Karpas-422 (cell line): ENCODE measurements around the gene IL20RB. TPM values are rescaled to one million over a fixed set of nuclear protein-coding genes. Genes with fewer than 3 reads are reported as not detected.

Experiments
- DNase-seq: peaks from one replicate; pipeline ENCODE4 v3.0.0-alpha.2; 2015
- H2AFZ ChIP-seq: fragments of 200-600 bp; sonication (generic); 2 replicates; pipeline ENCODE4 v1.6.1; 2014; ENCODE audit warnings: antibody characterized with exemption, low read length, mixed read lengths
- H3K27ac ChIP-seq: fragments of 200-600 bp; sonication (generic); 2 replicates; pipeline ENCODE4 v1.5.1; 2014; ENCODE audit warnings: mild to moderate bottlenecking, low read length, moderate library complexity
- H3K27me3 ChIP-seq: fragments of 200-600 bp; sonication (generic); 2 replicates; pipeline ENCODE4 v1.6.1; 2014; ENCODE audit warnings: low read length, mixed read lengths
- H3K36me3 ChIP-seq: fragments of 200-600 bp; sonication (generic); 2 replicates; pipeline ENCODE4 v1.6.1; 2014; ENCODE audit warnings: low read length, mixed read lengths; ENCODE audit not compliant: insufficient read depth
- H3K4me1 ChIP-seq: fragments of 200-600 bp; sonication (generic); 2 replicates; pipeline ENCODE4 v1.6.1; 2014; ENCODE audit warnings: mild to moderate bottlenecking, low read length, mixed read lengths
- H3K4me2 ChIP-seq: fragments of 200-600 bp; sonication (generic); 2 replicates; pipeline ENCODE4 v1.6.1; 2014; ENCODE audit warnings: low read length, low read depth, mild to moderate bottlenecking; ENCODE audit not compliant: poor library complexity, severe bottlenecking
- H3K4me3 ChIP-seq: fragments of 200-600 bp; sonication (generic); 2 replicates; pipeline ENCODE4 v1.5.1; 2014; ENCODE audit warnings: mild to moderate bottlenecking, antibody characterized with exemption, low read length, mixed read lengths
- H3K79me2 ChIP-seq: fragments of 200-600 bp; sonication (generic); 2 replicates; pipeline ENCODE4 v1.6.1; 2014; ENCODE audit warnings: mild to moderate bottlenecking, low read length, mixed read lengths
- H3K9ac ChIP-seq: fragments of 200-600 bp; sonication (generic); 2 replicates; pipeline ENCODE4 v1.6.0; 2014; ENCODE audit warnings: low read length
- H3K9me2 ChIP-seq: fragments of 200-600 bp; sonication (generic), shearing (Covaris generic); replicated peaks from 2 replicates; pipeline ENCODE4 v1.6.0; 2014; ENCODE audit warnings: mild to moderate bottlenecking, low read length, moderate library complexity; ENCODE audit not compliant: insufficient read depth
- H3K9me3 ChIP-seq: fragments of 300-700, 200-600 bp; sonication (generic); 2 replicates; pipeline ENCODE4 v1.6.1; 2014; ENCODE audit warnings: low read length, mixed read lengths
- H4K20me1 ChIP-seq: fragments of 200-600 bp; sonication (generic); 2 replicates; pipeline ENCODE4 v1.6.1; 2014; ENCODE audit warnings: mild to moderate bottlenecking, antibody characterized with exemption, low read length, low read depth; ENCODE audit not compliant: insufficient read depth
- total RNA-seq: library from RNA; depleted of rRNA; stranded (reverse); fragments of >200 nt; shearing (Covaris generic); gene quantifications from 2 replicates; pipeline ENCODE4 v1.2.3, GENCODE V29; 2014; ENCODE audit warnings: low replicate concordance

The IL20RB gene
- total RNA-seq, 1 experiment from 2014 or later: 1.1 TPM

GRCh38 chr3:137032465-137033120 is 74.8 kb downstream of the IL20RB start:
- Histone ChIP-seq H3K36me3 (no peaks in the 10 kb centered on the region), H3K9me3 (no peaks in the 10 kb centered on the region), H3K9me2 (no peaks in the 10 kb centered on the region), H3K9ac (no peak overlapping the region), H2AFZ (no peak overlapping the region), H3K4me1 (peaks cover 15% of the 10 kb centered on the region), H3K27me3 (no peaks in the 10 kb centered on the region), H3K27ac (no peak overlapping the region), H3K79me2 (no peaks in the 10 kb centered on the region), H4K20me1 (peaks cover 6% of the 10 kb centered on the region; the same call in 1 of the 2 replicates), H3K4me2 (peak overlapping the region; percentile 31), H3K4me3 (no peak overlapping the region)
- peak; percentile 91 for DNase-seq

- no peak overlapping the region for H3K4me3 ChIP-seq
- no peaks in the 10 kb centered on the region for H3K9me3 ChIP-seq
- no peaks in the 10 kb centered on the region for H3K36me3 ChIP-seq
- DNase-seq: peak; percentile 78
- H3K79me2 ChIP-seq: no peaks in the 10 kb centered on the region
- no peak overlapping the region for H2AFZ ChIP-seq
- H3K4me1 ChIP-seq: peaks cover 15% of the 10 kb centered on the region
- no peak overlapping the region for H3K27ac ChIP-seq
- H3K27me3 ChIP-seq: no peaks in the 10 kb centered on the region
- no peak overlapping the region for H3K9ac ChIP-seq
- H4K20me1 ChIP-seq: peaks cover 6% of the 10 kb centered on the region; the same call in 1 of the 2 replicates
- H3K4me2 ChIP-seq: no peak overlapping the region
- no peaks in the 10 kb centered on the region for H3K9me2 ChIP-seq
Observed at GRCh38 chr3:137035631-137036030, 77.8 kb downstream of the IL20RB start.

DNA sequence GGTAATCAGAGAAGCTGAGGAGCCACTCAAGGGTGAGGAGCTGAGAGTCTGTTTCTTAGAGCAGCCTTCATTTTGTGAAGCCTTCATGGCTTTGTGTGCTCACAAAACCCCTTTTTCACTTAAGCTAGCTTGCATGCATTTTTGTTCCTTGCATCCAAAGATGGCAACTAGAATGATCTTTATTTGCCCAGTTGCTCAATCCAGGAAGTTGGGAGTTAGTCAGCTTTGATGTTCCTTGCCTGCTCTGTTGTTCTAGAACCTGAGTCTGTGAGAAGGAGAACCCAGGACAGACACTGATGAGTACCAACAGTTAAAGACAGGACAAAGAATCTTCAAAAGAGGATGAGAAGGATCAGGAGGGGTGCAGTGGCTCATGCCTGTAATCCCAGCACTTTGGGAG is 81.8 kb downstream of the IL20RB start:
- Histone ChIP-seq H3K36me3 (no peaks in the 10 kb centered on the region), H3K27ac (no peak overlapping the region), H3K27me3 (no peaks in the 10 kb centered on the region), H4K20me1 (no peaks in the 10 kb centered on the region), H3K79me2 (no peaks in the 10 kb centered on the region), H3K9me2 (no peaks in the 10 kb centered on the region), H3K4me3 (no peak overlapping the region), H3K4me2 (no peak overlapping the region), H2AFZ (no peak overlapping the region), H3K9me3 (no peaks in the 10 kb centered on the region), H3K4me1 (peaks cover under 1% of the 10 kb centered on the region), H3K9ac (no peak overlapping the region)
- DNase-seq: no peak

DNA sequence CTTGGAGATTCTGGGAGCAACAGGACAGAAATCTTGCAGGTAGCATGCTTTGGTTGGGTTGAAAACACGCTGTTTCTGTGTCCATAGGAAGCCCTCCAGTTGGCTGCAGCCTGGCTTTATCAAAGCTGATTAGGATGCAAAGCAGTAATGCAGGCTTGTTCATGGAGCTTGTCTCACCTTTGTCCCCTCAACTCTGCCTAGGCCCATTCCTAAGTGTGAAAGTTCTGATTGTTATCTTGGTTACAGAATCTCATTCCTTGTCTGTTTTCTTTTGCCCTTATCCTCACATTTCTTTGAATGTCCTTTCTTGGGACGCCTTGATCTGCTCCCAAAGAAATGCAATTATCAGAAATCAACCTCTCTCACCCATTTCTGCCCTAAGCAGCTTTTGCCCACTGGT is 83.5 kb downstream of the IL20RB start:
- Histone ChIP-seq H3K27me3 (no peaks in the 10 kb centered on the region), H4K20me1 (no peaks in the 10 kb centered on the region), H2AFZ (no peak overlapping the region), H3K36me3 (no peaks in the 10 kb centered on the region), H3K9me2 (no peaks in the 10 kb centered on the region), H3K27ac (no peak overlapping the region), H3K79me2 (no peaks in the 10 kb centered on the region), H3K9me3 (no peaks in the 10 kb centered on the region), H3K9ac (no peak overlapping the region), H3K4me3 (no peak overlapping the region), H3K4me1 (no peaks in the 10 kb centered on the region), H3K4me2 (no peak overlapping the region)
- no peak for DNase-seq

- Histone ChIP-seq H3K4me3 (no peak overlapping the region), H3K9me3 (no peaks in the 10 kb centered on the region), H2AFZ (no peak overlapping the region), H3K4me2 (no peak overlapping the region), H3K9ac (no peak overlapping the region), H4K20me1 (no peaks in the 10 kb centered on the region), H3K27me3 (no peaks in the 10 kb centered on the region), H3K36me3 (no peaks in the 10 kb centered on the region), H3K4me1 (no peaks in the 10 kb centered on the region), H3K79me2 (no peaks in the 10 kb centered on the region), H3K9me2 (no peaks in the 10 kb centered on the region), H3K27ac (no peak overlapping the region)
- DNase-seq: no peak
Observed at GRCh38 chr3:137041686-137042085, 83.9 kb downstream of the IL20RB start.

DNA sequence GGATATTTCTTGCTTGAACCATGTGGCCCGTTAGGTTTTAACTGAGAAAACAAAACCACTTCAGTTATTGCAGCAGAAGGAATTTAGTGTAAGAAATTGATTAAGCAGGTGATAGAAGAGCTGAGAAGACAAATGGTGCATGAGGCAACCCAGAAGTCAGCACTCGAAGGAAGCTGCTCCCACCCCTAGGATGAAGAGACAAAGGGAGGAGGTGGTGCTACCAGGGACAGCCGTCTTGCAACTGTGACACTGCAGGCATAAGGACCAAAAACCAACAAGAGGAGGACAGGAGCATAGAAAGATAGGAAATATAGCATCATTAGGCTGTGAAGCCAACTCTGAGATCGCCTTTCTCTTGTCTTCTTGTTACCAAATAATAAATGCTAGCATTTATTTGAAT is 89.0 kb downstream of the IL20RB start:
- Histone ChIP-seq H3K9me2 (no peaks in the 10 kb centered on the region), H2AFZ (no peak overlapping the region), H3K79me2 (no peaks in the 10 kb centered on the region), H3K4me3 (no peak overlapping the region), H3K4me1 (no peaks in the 10 kb centered on the region), H3K27ac (no peak overlapping the region), H4K20me1 (no peaks in the 10 kb centered on the region), H3K27me3 (no peaks in the 10 kb centered on the region), H3K36me3 (no peaks in the 10 kb centered on the region), H3K9ac (no peak overlapping the region), H3K4me2 (no peak overlapping the region), H3K9me3 (no peaks in the 10 kb centered on the region)
- DNase-seq: no peak

DNA sequence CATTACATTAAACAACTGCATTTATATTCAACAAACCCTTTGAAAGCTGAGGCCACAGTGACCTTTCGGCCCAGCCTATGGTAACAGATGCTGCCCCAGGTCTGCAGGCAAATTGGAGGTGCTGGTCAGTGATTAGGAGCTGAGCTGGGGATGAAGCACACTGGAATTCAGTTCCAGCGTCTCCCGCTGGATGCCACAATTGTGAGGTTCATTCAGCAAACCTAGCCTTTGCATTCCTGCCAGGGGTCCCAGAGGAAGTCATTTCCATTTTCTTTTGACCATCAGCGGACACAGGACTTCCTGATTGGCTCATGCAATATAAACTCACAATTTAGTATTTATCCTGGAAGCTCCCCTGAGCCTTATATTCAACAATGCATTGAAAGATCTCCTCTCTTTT is 89.5 kb downstream of the IL20RB start:
- Histone ChIP-seq H3K4me2 (no peak overlapping the region), H2AFZ (no peak overlapping the region), H3K4me1 (no peaks in the 10 kb centered on the region), H4K20me1 (no peaks in the 10 kb centered on the region), H3K79me2 (no peaks in the 10 kb centered on the region), H3K36me3 (no peaks in the 10 kb centered on the region), H3K4me3 (no peak overlapping the region), H3K27ac (no peak overlapping the region), H3K9ac (no peak overlapping the region), H3K9me3 (no peaks in the 10 kb centered on the region), H3K9me2 (no peaks in the 10 kb centered on the region), H3K27me3 (no peaks in the 10 kb centered on the region)
- DNase-seq: no peak

DNA sequence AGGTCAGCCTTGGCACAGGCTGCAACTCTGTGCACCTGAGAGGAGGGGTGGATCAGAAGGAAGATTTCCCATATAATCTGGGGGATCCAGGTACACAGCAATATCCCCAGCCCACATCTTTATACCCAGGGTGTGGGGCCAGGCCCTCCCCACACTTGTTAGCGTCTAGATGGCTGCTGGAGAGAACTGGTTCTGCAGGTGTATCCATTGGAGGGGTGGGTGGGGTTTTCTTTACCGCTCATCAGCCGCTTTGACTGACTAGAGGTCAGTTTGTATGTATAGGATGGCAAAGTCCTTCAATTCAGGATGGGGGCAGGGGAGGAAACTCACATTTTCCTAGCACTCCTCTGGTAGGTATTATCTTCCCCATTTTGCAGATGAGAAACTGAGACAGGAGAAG is 92.5 kb downstream of the IL20RB start:
- DNase-seq: no peak
- no peaks in the 10 kb centered on the region for H3K79me2 ChIP-seq
- no peaks in the 10 kb centered on the region for H3K9me2 ChIP-seq
- no peaks in the 10 kb centered on the region for H3K4me1 ChIP-seq
- no peak overlapping the region for H3K27ac ChIP-seq
- no peak overlapping the region for H3K9ac ChIP-seq
- H3K36me3 ChIP-seq: no peaks in the 10 kb centered on the region
- H3K27me3 ChIP-seq: no peaks in the 10 kb centered on the region
- no peaks in the 10 kb centered on the region for H3K9me3 ChIP-seq
- H3K4me2 ChIP-seq: no peak overlapping the region
- H3K4me3 ChIP-seq: no peak overlapping the region
- no peak overlapping the region for H2AFZ ChIP-seq
- H4K20me1 ChIP-seq: no peaks in the 10 kb centered on the region
